ENCODE data around the gene THUMPD1. TPM values are rescaled to one million over a fixed set of nuclear protein-coding genes. Genes with fewer than 3 reads are reported as not detected.
"Not testable (repeated sequence)": the region's sequence is repeated elsewhere in the genome, so short reads cannot be mapped to it uniquely, and the experiment has no call there.

THUMPD1 gene
- total RNA-seq, 2 experiments from 2014 or later: 38.0 to 48.2 TPM

GRCh38 chr16:20764448-20764847 is 22.8 kb upstream of the THUMPD1 start:
- ATAC-seq; H3K4me3 Mint-ChIP-seq; H3K27me3 Mint-ChIP-seq; H3K27ac Mint-ChIP-seq; intact Hi-C loops (cut with DNase I, micrococcal nuclease); H3K36me3 Mint-ChIP-seq (ENCODE audit: low read depth); DNase-seq: not testable (repeated sequence)
- peaks cover 14% of the 10 kb centered on the region for H3K9me3 Mint-ChIP-seq (ENCODE audit: low read depth)
- POLR2A ChIA-PET: interaction anchor here (1.2 kb wide), 1 partner anchor 14 kb away, joined by 3 read pairs; no protein-coding TSS in a partner anchor
- CTCF ChIA-PET: interaction anchor here (1.3 to 1.4 kb wide), 2 partner anchors 19 to 35 kb away, joined by 3 to 6 read pairs; no protein-coding TSS in a partner anchor
- H3K4me1 Mint-ChIP-seq: peaks cover 22% of the 10 kb centered on the region

GRCh38 chr16:20763461-20764232 is 22.0 kb upstream of the THUMPD1 start, which contains the start of gene ACSM3:
Gene ACSM3 (plus strand): TSS chr16:20764014. CDS start chr16:20770035, 6,021 bp downstream.
- Mint-ChIP-seq H3K9me3 (ENCODE audit: low read depth) (peaks cover 14% of the 10 kb centered on the region), H3K4me3 (peak within 1 kb of the TSS; percentile 83), H3K27ac (peak within 1 kb of the TSS; percentile 93), H3K4me1 (peaks cover 22% of the 10 kb centered on the region), H3K36me3 (ENCODE audit: low read depth) (peaks cover 9% of the 10 kb centered on the region), H3K27me3 (no peaks in the 10 kb centered on the region)
- CTCF ChIA-PET: interaction anchor here (0.9 to 1.4 kb wide), 2 partner anchors 36 to 379 kb away, joined by 3 read pairs; no protein-coding TSS in a partner anchor
- POLR2A ChIA-PET: interaction anchor here (0.9 to 1.2 kb wide), 2 partner anchors 14 to 394 kb away, joined by 3 to 5 read pairs; no protein-coding TSS in a partner anchor
- peak; percentile 75 for DNase-seq
- intact Hi-C loops (cut with DNase I, micrococcal nuclease): loop anchor here (1.0 kb wide), 1 partner anchor 22 kb away; the partner anchor contains the start of gene THUMPD1 (in 2 of the 2)
- ATAC-seq: peak; percentile 99

- ChIA-PET POLR2A (no interaction called here), CTCF (no interaction called here)
- H3K27me3 Mint-ChIP-seq: no peaks in the 10 kb centered on the region
- ATAC-seq: no peak
- peaks cover 14% of the 10 kb centered on the region for H3K9me3 Mint-ChIP-seq (ENCODE audit: low read depth)
- peak overlapping the region; percentile 83 for H3K4me3 Mint-ChIP-seq
- H3K36me3 Mint-ChIP-seq (ENCODE audit: low read depth): peaks cover 9% of the 10 kb centered on the region
- peaks cover 22% of the 10 kb centered on the region for H3K4me1 Mint-ChIP-seq
- intact Hi-C loops (cut with DNase I, micrococcal nuclease): loop anchor here (1.0 kb wide), 1 partner anchor 21 kb away; the partner anchor contains the start of gene THUMPD1 (in 2 of the 2)
- peak overlapping the region; percentile 93 for H3K27ac Mint-ChIP-seq
- DNase-seq: no peak
Measured at GRCh38 chr16:20762404-20763123, 20.9 kb upstream of the THUMPD1 start.

GRCh38 chr16:20761175-20761574 is 19.6 kb upstream of the THUMPD1 start:
- ChIA-PET CTCF (no interaction called here), POLR2A (no interaction called here)
- DNase-seq: no peak
- Mint-ChIP-seq H3K36me3 (ENCODE audit: low read depth) (peaks cover 9% of the 10 kb centered on the region), H3K27me3 (no peaks in the 10 kb centered on the region), H3K4me1 (peaks cover 22% of the 10 kb centered on the region), H3K9me3 (ENCODE audit: low read depth) (peaks cover 14% of the 10 kb centered on the region), H3K4me3 (no peak overlapping the region), H3K27ac (no peak overlapping the region)
- no peak for ATAC-seq
- intact Hi-C loops (cut with DNase I, micrococcal nuclease): no loop called here

GRCh38 chr16:20760346-20760745 is 18.7 kb upstream of the THUMPD1 start:
- Mint-ChIP-seq H3K27ac (no peak overlapping the region), H3K4me1 (peaks cover 22% of the 10 kb centered on the region), H3K27me3 (peaks cover 1% of the 10 kb centered on the region), H3K4me3 (no peak overlapping the region), H3K36me3 (ENCODE audit: low read depth) (peaks cover 9% of the 10 kb centered on the region), H3K9me3 (ENCODE audit: low read depth) (peaks cover 14% of the 10 kb centered on the region)
- ATAC-seq (no peak), DNase-seq (no peak)
- intact Hi-C loops (cut with DNase I, micrococcal nuclease): no loop called here
- CTCF ChIA-PET: no interaction called here
- POLR2A ChIA-PET: no interaction called here

GRCh38 chr16:20755799-20756198 is 14.2 kb upstream of the THUMPD1 start:
- H3K36me3 Mint-ChIP-seq (ENCODE audit: low read depth); POLR2A ChIA-PET; ATAC-seq; intact Hi-C loops (cut with DNase I, micrococcal nuclease); H3K27ac Mint-ChIP-seq; H3K9me3 Mint-ChIP-seq (ENCODE audit: low read depth); H3K4me1 Mint-ChIP-seq; H3K27me3 Mint-ChIP-seq; H3K4me3 Mint-ChIP-seq; CTCF ChIA-PET; DNase-seq: not testable (repeated sequence)

- H3K4me1 Mint-ChIP-seq: no peaks in the 10 kb centered on the region
- H3K27me3 Mint-ChIP-seq: peaks cover 1% of the 10 kb centered on the region
- ChIA-PET CTCF (interaction anchor here (0.6 kb wide), 1 partner anchor 19 kb away, joined by 3 read pairs; no protein-coding TSS in a partner anchor), POLR2A (no interaction called here)
- ATAC-seq: no peak
- H3K4me3 Mint-ChIP-seq: no peak overlapping the region
- no peak overlapping the region for H3K27ac Mint-ChIP-seq
- intact Hi-C loops (cut with DNase I, micrococcal nuclease): no loop called here
- peaks cover 4% of the 10 kb centered on the region for H3K36me3 Mint-ChIP-seq (ENCODE audit: low read depth)
- peaks cover 7% of the 10 kb centered on the region for H3K9me3 Mint-ChIP-seq (ENCODE audit: low read depth)
- DNase-seq: no peak
Measured at GRCh38 chr16:20755238-20755637, 13.6 kb upstream of the THUMPD1 start.

- intact Hi-C loops (cut with DNase I, micrococcal nuclease): no loop called here
- no peak for ATAC-seq
- Mint-ChIP-seq H3K4me3 (no peak overlapping the region), H3K27me3 (peaks cover 1% of the 10 kb centered on the region), H3K9me3 (ENCODE audit: low read depth) (no peaks in the 10 kb centered on the region), H3K4me1 (no peaks in the 10 kb centered on the region), H3K36me3 (ENCODE audit: low read depth) (no peaks in the 10 kb centered on the region), H3K27ac (no peak overlapping the region)
- ChIA-PET POLR2A (no interaction called here), CTCF (no interaction called here)
- no peak for DNase-seq
Measured at GRCh38 chr16:20753727-20754126, 12.1 kb upstream of the THUMPD1 start.

GRCh38 chr16:20750558-20750957 is 8.9 kb upstream of the THUMPD1 start:
- no peak overlapping the region for H3K4me3 Mint-ChIP-seq
- DNase-seq (no peak), ATAC-seq (no peak)
- POLR2A ChIA-PET: interaction anchor here (0.6 kb wide), 1 partner anchor 94 kb away, joined by 3 read pairs; no protein-coding TSS in a partner anchor
- H3K9me3 Mint-ChIP-seq (ENCODE audit: low read depth): peaks cover 8% of the 10 kb centered on the region
- no peaks in the 10 kb centered on the region for H3K27me3 Mint-ChIP-seq
- no peaks in the 10 kb centered on the region for H3K4me1 Mint-ChIP-seq
- intact Hi-C loops (cut with DNase I, micrococcal nuclease): no loop called here
- CTCF ChIA-PET: no interaction called here
- no peak overlapping the region for H3K27ac Mint-ChIP-seq
- H3K36me3 Mint-ChIP-seq (ENCODE audit: low read depth): no peaks in the 10 kb centered on the region

- Mint-ChIP-seq H3K36me3 (ENCODE audit: low read depth) (no peaks in the 10 kb centered on the region), H3K27me3 (no peaks in the 10 kb centered on the region), H3K4me3 (no peak overlapping the region), H3K27ac (no peak overlapping the region), H3K4me1 (no peaks in the 10 kb centered on the region), H3K9me3 (ENCODE audit: low read depth) (peaks cover 8% of the 10 kb centered on the region)
- intact Hi-C loops (cut with DNase I, micrococcal nuclease): no loop called here
- DNase-seq (no peak), ATAC-seq (no peak)
- ChIA-PET CTCF (no interaction called here), POLR2A (no interaction called here)
Measured at GRCh38 chr16:20749474-20749873, 7.9 kb upstream of the THUMPD1 start.

GRCh38 chr16:20747030-20747816 is 5.6 kb upstream of the THUMPD1 start:
- ATAC-seq: no peak
- ChIA-PET POLR2A (no interaction called here), CTCF (no interaction called here)
- Mint-ChIP-seq H3K36me3 (ENCODE audit: low read depth) (no peaks in the 10 kb centered on the region), H3K27me3 (no peaks in the 10 kb centered on the region), H3K4me1 (no peaks in the 10 kb centered on the region), H3K27ac (no peak overlapping the region), H3K4me3 (no peak overlapping the region), H3K9me3 (ENCODE audit: low read depth) (peaks cover 8% of the 10 kb centered on the region)
- intact Hi-C loops (cut with DNase I, micrococcal nuclease): no loop called here
- no peak for DNase-seq

All from activated CD4-positive, alpha-beta T cell treated with anti-CD3 and anti-CD28 coated beads for 36 hours (primary cell).